ELR (cell line): ENCODE measurements around the gene APBB2.

Source experiments
- DNase-seq: peaks from one replicate; pipeline ENCODE4 v3.0.0-alpha.2; 2015; ENCODE audit warnings: low read depth

APBB2 gene

GRCh38 chr4:41134581-41134980 is 79.8 kb downstream of the APBB2 start:
- DNase-seq, result no peak

GRCh38 chr4:41133454-41134018 is 80.8 kb downstream of the APBB2 start:
- DNase-seq, result no peak

GRCh38 chr4:41132055-41132683 is 82.2 kb downstream of the APBB2 start:
- DNase-seq, result no peak

- DNase-seq, result no peak
Observed at GRCh38 chr4:41129936-41130440, 84.4 kb downstream of the APBB2 start.

GRCh38 chr4:41129128-41129754 is 85.1 kb downstream of the APBB2 start:
- DNase-seq, result no peak

GRCh38 chr4:41125558-41126311 is 88.6 kb downstream of the APBB2 start:
- no peak for DNase-seq

GRCh38 chr4:41124916-41125548 is 89.3 kb downstream of the APBB2 start:
- no peak for DNase-seq

- no peak for DNase-seq
Observed at GRCh38 chr4:41122775-41123174, 91.6 kb downstream of the APBB2 start.

- DNase-seq, result no peak
Observed at GRCh38 chr4:41122309-41122708, 92.0 kb downstream of the APBB2 start.

- DNase-seq, result no peak
Observed at GRCh38 chr4:41121906-41122305, 92.4 kb downstream of the APBB2 start.

- no peak for DNase-seq
Observed at GRCh38 chr4:41120297-41121217, 93.8 kb downstream of the APBB2 start.

GRCh38 chr4:41119867-41120295 is 94.5 kb downstream of the APBB2 start:
- no peak for DNase-seq

- DNase-seq, result no peak
Observed at GRCh38 chr4:41111791-41112190, 102.6 kb downstream of the APBB2 start.

GRCh38 chr4:41110050-41110449 is 104.3 kb downstream of the APBB2 start:
- no peak for DNase-seq

GRCh38 chr4:41108481-41108880 is 105.9 kb downstream of the APBB2 start:
- no peak for DNase-seq

GRCh38 chr4:41106694-41107419 is 107.5 kb downstream of the APBB2 start:
- no peak for DNase-seq

- DNase-seq, result peak; percentile 5
Observed at GRCh38 chr4:41106081-41106480, 108.3 kb downstream of the APBB2 start.

- DNase-seq, result no peak
Observed at GRCh38 chr4:41104155-41104554, 110.2 kb downstream of the APBB2 start.

- no peak for DNase-seq
Observed at GRCh38 chr4:41103657-41104056, 110.7 kb downstream of the APBB2 start.

- DNase-seq, result no peak
Observed at GRCh38 chr4:41102414-41103092, 111.8 kb downstream of the APBB2 start.
